MM.1S (cell line): ENCODE measurements around the gene ZNF106.

Experiments
- DNase-seq: peaks from one replicate; pipeline ENCODE4 v3.0.0-alpha.2; 2015
- H2AFZ ChIP-seq: fragments of 300-600 bp; sonication (generic); 2 replicates; pipeline ENCODE4 v1.6.0; 2016; ENCODE audit warnings: antibody characterized with exemption, low read length
- H3F3A ChIP-seq: fragments of 300-600 bp; sonication (generic); 2 replicates; pipeline ENCODE4 v1.6.1; 2016; ENCODE audit warnings: mild to moderate bottlenecking, antibody characterized with exemption, low read length, moderate library complexity, mixed read lengths; ENCODE audit not compliant: insufficient read depth
- H3K27ac ChIP-seq: fragments of 300-600 bp; sonication (generic); 2 replicates; pipeline ENCODE4 v1.5.1; 2016; ENCODE audit warnings: mild to moderate bottlenecking, low read length
- H3K27me3 ChIP-seq: fragments of 300-600 bp; sonication (generic); replicated peaks from 2 replicates; pipeline ENCODE4 v1.6.0; 2016; ENCODE audit warnings: low read length; ENCODE audit not compliant: insufficient read depth
- H3K36me3 ChIP-seq: fragments of 300-600 bp; sonication (generic); replicated peaks from 2 replicates; pipeline ENCODE4 v1.6.1; 2016; ENCODE audit warnings: mild to moderate bottlenecking, low read length, mixed read lengths; ENCODE audit not compliant: insufficient read depth
- H3K4me1 ChIP-seq: fragments of 300-600 bp; sonication (generic); 2 replicates; pipeline ENCODE4 v1.6.1; 2016; ENCODE audit warnings: low read length, mixed read lengths
- H3K4me2 ChIP-seq: fragments of 300-600 bp; sonication (generic); 2 replicates; pipeline ENCODE4 v1.6.0; 2016; ENCODE audit warnings: low read depth, low read length
- H3K4me3 ChIP-seq: fragments of 300-600 bp; sonication (generic); 2 replicates; pipeline ENCODE4 v1.5.1; 2016; ENCODE audit warnings: low read length, mixed read lengths
- H3K79me2 ChIP-seq: fragments of 300-600 bp; sonication (generic); 2 replicates; pipeline ENCODE4 v1.6.1; 2016; ENCODE audit warnings: mixed run types, low read length, mixed read lengths
- H3K9ac ChIP-seq: fragments of 300-600 bp; sonication (generic); 2 replicates; pipeline ENCODE4 v1.6.1; 2016; ENCODE audit warnings: low read length, mixed read lengths
- H3K9me2 ChIP-seq: fragments of 300-600 bp; sonication (generic); replicated peaks from 2 replicates; pipeline ENCODE4 v1.6.1; 2016; ENCODE audit warnings: mild to moderate bottlenecking, low read length, mixed read lengths; ENCODE audit not compliant: insufficient read depth
- H3K9me3 ChIP-seq: fragments of 300-600 bp; sonication (generic); replicated peaks from 2 replicates; pipeline ENCODE4 v1.6.1; 2016; ENCODE audit warnings: mild to moderate bottlenecking, low read length, mixed read lengths; ENCODE audit not compliant: insufficient read depth
- H4K20me1 ChIP-seq: fragments of 300-600 bp; sonication (generic); 2 replicates; pipeline ENCODE4 v1.6.1; 2016; ENCODE audit warnings: mild to moderate bottlenecking, low read length, moderate library complexity, mixed read lengths; ENCODE audit not compliant: insufficient read depth
- CTCF ChIP-seq: fragments of 300-600 bp; sonication (generic); IDR thresholded peaks from 2 replicates; pipeline ENCODE4 v1.5.1; 2016; ENCODE audit warnings: antibody characterized with exemption, low read length, mixed read lengths
- EZH2 ChIP-seq: fragments of 300-600 bp; sonication (generic); optimal IDR thresholded peaks from 2 replicates; pipeline ENCODE3; 2017; ENCODE audit warnings: low read depth, mild to moderate bottlenecking, antibody characterized with exemption, low read length, mixed read lengths
- EZH2phosphoT487 ChIP-seq: fragments of 300-600 bp; sonication (generic); IDR thresholded peaks from 2 replicates; pipeline ENCODE4 v1.6.1; 2018; ENCODE audit warnings: antibody characterized with exemption, low read length

ZNF106 gene

DNA sequence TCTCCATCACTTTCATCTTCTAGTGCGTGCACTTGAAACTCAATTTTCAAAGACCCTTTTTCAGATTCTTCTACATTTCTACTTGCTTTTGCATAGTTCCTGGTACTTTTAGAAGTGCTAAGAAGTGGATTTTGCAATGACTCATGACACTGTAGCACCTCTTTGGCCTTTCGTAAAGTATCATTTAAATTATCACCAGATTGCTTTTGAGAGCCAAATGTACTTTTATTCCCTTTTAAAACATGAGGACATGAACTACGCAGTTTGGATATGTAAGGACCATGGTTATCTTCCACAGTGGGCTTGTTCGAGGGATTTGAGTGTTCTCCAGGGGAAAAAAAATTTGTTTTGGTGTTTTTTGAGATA is 40.5 kb downstream of the ZNF106 start:
- H3K79me2 ChIP-seq = no peaks in the 10 kb centered on the region
- H3K9ac ChIP-seq = no peak overlapping the region
- H3K9me2 ChIP-seq = no peaks in the 10 kb centered on the region
- H3K36me3 ChIP-seq = peaks cover 7% of the 10 kb centered on the region; the same call in 1 of the 2 replicates
- H3K4me2 ChIP-seq = no peak overlapping the region
- no peak overlapping the region for H3K4me3 ChIP-seq
- no peaks in the 10 kb centered on the region for H3K4me1 ChIP-seq
- no peak overlapping the region for H2AFZ ChIP-seq
- TF ChIP-seq EZH2 = no peak
- TF ChIP-seq EZH2phosphoT487 = no peak
- TF ChIP-seq CTCF = no peak
- DNase-seq = no peak
- H3K9me3 ChIP-seq = no peaks in the 10 kb centered on the region
- H3K27ac ChIP-seq = no peak overlapping the region
- no peaks in the 10 kb centered on the region for H3K27me3 ChIP-seq
- H4K20me1 ChIP-seq = no peaks in the 10 kb centered on the region
- H3F3A ChIP-seq = no peaks in the 10 kb centered on the region

GRCh38 chr15:42449770-42450424 is 41.0 kb downstream of the ZNF106 start:
- H2AFZ ChIP-seq = no peak overlapping the region
- no peak overlapping the region for H3K9ac ChIP-seq
- no peak for TF ChIP-seq CTCF
- no peak for TF ChIP-seq EZH2phosphoT487
- TF ChIP-seq EZH2 = no peak
- H3F3A ChIP-seq = no peaks in the 10 kb centered on the region
- H3K9me3 ChIP-seq = no peaks in the 10 kb centered on the region
- H3K4me3 ChIP-seq = no peak overlapping the region
- H3K27me3 ChIP-seq = no peaks in the 10 kb centered on the region
- no peak overlapping the region for H3K27ac ChIP-seq
- no peak overlapping the region for H3K4me2 ChIP-seq
- H4K20me1 ChIP-seq = no peaks in the 10 kb centered on the region
- no peaks in the 10 kb centered on the region for H3K9me2 ChIP-seq
- DNase-seq = no peak
- H3K79me2 ChIP-seq = no peaks in the 10 kb centered on the region
- H3K4me1 ChIP-seq = no peaks in the 10 kb centered on the region
- H3K36me3 ChIP-seq = peaks cover 7% of the 10 kb centered on the region; the same call in 1 of the 2 replicates

GRCh38 chr15:42448281-42448680 is 42.7 kb downstream of the ZNF106 start:
- no peaks in the 10 kb centered on the region for H3K27me3 ChIP-seq
- H3K4me1 ChIP-seq = no peaks in the 10 kb centered on the region
- TF ChIP-seq EZH2 (no peak), EZH2phosphoT487 (no peak), CTCF (no peak)
- H3K9me3 ChIP-seq = no peaks in the 10 kb centered on the region
- no peaks in the 10 kb centered on the region for H3K9me2 ChIP-seq
- no peak for DNase-seq
- H3K36me3 ChIP-seq = peaks cover 7% of the 10 kb centered on the region; the same call in 1 of the 2 replicates
- no peak overlapping the region for H3K4me2 ChIP-seq
- no peak overlapping the region for H2AFZ ChIP-seq
- no peak overlapping the region for H3K9ac ChIP-seq
- H4K20me1 ChIP-seq = no peaks in the 10 kb centered on the region
- no peaks in the 10 kb centered on the region for H3F3A ChIP-seq
- no peaks in the 10 kb centered on the region for H3K79me2 ChIP-seq
- H3K27ac ChIP-seq = no peak overlapping the region
- no peak overlapping the region for H3K4me3 ChIP-seq
